T1000 (cell line): ENCODE results near the gene MCF2L2.
"Not testable (repeated sequence)": the region's sequence is repeated elsewhere in the genome, so short reads cannot be mapped to it uniquely, and the experiment has no call there.

Source experiments
- DNase-seq: peaks from one replicate; lab custom pipeline; 2025; ENCODE audit warnings: mixed read lengths; lab: John Stamatoyannopoulos, UW

The MCF2L2 gene

DNA sequence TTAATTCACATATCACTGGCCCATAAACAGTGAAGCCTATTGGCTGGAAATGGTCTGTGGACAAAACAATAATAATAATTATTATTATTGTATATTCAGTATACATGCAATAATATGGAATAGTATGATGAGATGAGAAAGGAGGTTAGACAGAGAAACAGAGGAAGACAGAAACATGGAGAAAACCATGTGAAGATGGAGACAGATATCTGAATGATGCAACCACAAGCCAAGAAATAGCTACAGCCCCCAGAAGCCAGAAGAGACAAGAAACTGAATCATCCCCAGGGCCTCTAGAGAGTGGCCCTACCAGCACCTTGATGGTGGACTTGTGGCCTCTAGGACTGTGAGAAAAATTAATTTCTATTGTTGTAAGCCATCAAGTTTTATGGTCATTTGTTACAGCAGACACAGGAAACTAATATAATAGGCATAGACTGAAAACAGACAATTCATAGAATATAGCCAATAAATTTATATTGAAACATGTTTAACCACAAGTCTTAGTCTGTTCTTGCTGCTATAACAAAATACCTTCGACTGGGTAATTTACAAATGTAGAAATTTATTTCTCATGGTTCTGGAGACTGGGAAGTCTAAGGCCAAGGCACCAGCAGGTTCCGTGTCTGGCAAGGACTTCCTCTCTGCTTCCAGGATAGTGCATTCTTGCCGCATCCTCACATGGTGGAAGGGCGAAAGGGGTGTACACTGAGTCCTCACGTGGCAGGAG is 31.6 kb downstream of the MCF2L2 start:
- DNase-seq, result no peak

GRCh38 chr3:183394150-183394549 is 34.3 kb downstream of the MCF2L2 start:
- no peak for DNase-seq

DNA sequence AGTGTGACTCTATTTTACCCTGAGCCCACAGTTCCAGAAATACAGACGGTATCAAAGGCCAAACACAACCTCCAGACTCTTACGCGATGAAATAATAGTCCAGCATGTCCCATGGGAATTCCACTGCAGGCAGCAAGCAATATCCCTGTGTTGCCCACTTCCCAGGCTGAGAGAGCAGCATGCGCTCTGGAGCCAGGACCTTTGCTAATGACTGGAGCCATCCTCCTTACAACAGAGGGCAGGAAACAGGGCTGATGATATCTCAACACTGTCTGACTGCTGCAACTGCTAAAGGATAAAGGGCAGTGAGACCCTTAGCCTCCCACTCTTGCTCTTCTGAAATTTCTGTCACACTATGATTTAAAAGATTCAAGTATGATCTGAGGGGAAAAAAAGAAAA is 34.8 kb downstream of the MCF2L2 start:
- DNase-seq, result no peak

DNA sequence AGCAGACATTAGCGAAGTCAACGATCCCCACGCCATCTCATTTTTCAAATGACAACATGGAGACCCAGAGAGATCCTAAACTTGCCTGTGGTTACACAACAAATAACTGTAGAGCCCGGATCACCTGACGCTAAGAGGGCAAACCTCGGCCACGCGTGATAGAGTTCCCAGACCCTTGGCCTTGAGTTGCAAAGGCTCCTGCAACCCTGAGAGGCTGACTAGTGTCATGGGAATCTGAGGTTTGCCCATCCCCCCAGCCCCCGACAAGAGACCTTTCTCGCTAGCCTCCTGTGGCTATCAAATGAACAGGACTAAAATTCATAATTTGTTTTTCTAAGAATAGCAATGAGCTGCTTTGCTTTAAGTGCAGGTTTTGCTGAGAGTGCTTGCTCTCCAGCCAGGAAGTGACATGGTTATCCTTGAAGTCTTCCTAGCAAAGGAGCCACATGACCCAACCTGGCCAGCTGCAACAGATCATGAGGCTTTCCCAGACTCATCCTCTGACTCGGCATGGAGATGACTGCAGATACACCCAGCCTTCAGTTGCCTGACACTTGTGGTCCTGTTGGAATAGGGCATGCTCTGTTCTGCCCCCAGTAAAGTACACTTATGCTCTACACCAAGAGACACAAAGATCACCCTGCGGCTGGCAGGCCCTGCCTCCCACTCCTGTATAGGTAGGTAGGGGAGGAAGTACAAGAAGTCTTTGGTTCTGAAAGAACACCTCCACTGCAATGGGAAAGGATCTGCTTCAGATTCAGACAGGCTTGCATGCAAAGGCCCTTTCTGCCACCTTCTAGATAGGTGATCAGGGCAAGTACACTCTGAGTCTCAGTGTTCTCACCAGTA is 36.0 kb downstream of the MCF2L2 start:
- DNase-seq, result no peak

GRCh38 chr3:183391460-183391859 is 37.0 kb downstream of the MCF2L2 start:
- DNase-seq, result no peak

GRCh38 chr3:183390844-183391243 is 37.6 kb downstream of the MCF2L2 start:
- no peak for DNase-seq

- DNase-seq, result no peak
Observed at GRCh38 chr3:183388213-183388895, 40.1 kb downstream of the MCF2L2 start.

DNA sequence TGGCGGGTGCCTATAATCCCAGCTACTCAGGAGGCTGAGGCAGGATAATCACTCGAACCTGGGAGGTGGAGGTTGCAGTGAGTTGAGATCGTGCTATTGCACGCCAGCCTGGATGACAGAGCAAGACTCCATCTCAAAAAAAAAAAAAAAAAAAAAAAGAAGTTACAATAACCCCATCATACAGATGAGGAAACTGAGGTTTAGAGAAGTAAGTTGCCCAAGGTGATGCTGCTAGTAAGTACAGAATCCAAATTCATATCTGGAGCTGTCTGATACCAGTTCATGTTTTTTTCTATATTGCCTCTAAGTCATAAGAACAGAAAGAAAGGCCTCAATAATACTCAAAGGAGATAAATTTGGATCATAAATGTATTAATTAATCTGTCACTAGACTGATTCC is 40.6 kb downstream of the MCF2L2 start:
- no peak for DNase-seq

- no peak for DNase-seq
Observed at GRCh38 chr3:183386651-183387050, 41.8 kb downstream of the MCF2L2 start.

DNA sequence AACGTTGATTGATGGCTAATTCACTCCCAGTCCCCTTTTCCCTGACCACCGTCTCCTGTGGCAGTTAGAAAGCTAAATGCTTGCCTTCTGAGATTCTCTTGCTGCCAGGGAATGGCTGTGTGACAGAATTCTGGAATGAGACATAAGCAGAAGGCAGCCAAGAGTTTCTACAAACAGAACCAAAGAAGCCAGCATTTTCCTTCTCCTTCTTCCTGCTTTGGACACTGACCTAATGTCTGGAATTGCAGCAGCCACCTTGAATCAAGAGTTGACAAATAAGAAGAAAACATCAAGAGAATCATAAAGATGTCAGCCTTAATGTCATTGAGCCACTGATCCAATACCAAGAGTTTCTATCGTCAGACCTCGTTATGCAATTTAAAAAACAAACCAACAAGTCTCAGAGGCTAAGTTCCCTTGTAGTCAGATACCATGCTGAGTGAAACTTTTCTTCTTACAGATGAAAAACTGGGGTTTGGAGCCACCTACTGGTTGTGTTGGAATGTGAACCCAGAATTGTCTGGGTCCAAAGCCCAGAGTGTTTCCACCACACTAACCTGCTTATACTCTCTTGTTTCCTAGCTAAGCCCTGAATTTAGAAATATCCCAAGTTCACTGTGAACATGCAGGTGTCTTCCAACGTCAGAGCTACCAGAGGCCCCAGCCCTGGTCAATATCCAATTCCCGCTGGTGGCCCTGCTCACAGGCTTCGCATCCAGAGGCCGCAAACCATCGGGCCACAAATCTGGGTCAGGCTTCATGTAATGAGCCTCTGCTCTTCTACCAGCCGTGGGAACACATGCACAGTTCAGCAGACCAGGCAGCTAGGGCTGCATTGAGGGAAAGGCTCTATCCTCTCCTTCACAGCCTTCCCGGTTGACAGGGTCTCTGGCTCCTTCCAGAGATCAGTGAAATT is 42.5 kb downstream of the MCF2L2 start:
- no peak for DNase-seq

DNA sequence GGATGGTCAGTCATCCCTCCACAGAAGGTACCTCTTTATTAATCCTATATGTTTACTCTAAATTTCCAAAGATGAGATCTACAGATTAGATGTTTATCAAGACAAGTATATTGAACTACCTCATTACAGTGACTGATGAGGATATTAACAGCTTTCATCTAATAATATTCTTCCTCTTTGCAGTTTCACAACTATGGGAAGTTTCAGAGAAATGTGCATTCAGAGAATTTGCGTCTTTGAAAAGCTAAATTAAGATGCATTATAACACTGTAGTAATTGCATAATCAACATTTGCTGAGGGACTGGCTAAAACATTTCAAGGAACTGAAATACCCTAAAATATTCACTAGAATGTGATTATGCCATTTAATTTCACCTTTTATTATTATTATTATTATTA is 46.7 kb downstream of the MCF2L2 start:
- no peak for DNase-seq

DNA sequence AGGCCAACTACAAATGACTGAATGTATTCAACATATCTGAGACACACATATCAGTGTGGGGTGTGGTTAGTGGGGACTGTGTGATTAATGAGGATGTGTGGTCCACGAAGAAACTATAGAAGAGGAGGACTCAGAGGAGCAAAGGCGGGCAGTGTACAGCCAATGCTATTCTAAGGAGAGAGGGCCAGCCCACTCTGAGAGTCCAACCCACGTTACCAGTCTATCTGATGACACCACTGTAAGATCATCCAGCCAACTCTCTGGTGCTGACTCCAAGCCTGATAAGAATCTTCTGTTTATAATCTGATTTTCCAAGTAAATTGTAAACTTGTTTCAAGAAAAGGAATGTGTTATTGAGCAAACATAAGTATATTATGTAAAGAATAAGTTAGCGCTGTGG is 47.2 kb downstream of the MCF2L2 start:
- DNase-seq, result no peak

GRCh38 chr3:183378951-183379350 is 49.5 kb downstream of the MCF2L2 start:
- no peak for DNase-seq

GRCh38 chr3:183378545-183378944 is 49.9 kb downstream of the MCF2L2 start:
- no peak for DNase-seq

DNA sequence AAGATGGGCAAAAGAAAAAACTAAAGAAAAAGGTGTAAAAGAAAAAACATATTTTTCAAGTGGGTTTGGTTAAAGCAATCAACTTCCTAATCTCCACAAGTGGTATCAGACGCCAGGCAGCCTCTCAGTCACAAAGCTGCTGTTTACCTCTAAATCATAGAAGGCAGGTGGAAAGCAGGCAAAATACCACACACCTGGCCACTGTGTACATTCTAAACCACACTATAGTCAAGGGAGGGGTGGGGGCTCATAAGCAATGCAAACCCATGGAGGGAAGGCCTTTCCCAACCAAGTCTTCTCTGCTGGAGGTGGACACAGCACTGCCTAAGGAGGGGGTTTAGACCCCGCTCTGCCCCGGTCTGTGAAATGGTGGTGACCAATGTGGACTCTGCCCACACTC is 50.4 kb downstream of the MCF2L2 start:
- no peak for DNase-seq

- DNase-seq, result no peak
Observed at GRCh38 chr3:183377307-183377959, 51.0 kb downstream of the MCF2L2 start.

GRCh38 chr3:183375787-183376186 is 52.6 kb downstream of the MCF2L2 start:
- DNase-seq, result no peak

DNA sequence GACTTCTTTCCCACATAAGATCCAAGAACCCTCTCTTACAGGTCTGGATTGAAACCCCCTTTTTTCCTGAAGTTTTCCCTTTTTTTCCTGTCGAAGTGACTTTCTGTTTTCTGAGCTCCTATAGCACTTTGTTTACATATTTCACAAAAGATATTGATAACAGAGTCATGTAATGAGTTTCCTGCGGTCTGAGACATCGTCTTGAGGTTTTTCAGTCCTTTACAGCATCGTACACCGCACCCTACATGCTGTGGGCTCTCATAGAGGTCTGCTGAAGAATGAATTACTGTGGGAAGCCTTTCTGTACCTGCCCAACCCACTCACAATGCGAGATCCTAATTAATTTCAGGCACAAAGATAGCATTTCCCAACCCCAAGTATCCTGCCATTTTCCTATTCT is 53.1 kb downstream of the MCF2L2 start:
- DNase-seq, result no peak

DNA sequence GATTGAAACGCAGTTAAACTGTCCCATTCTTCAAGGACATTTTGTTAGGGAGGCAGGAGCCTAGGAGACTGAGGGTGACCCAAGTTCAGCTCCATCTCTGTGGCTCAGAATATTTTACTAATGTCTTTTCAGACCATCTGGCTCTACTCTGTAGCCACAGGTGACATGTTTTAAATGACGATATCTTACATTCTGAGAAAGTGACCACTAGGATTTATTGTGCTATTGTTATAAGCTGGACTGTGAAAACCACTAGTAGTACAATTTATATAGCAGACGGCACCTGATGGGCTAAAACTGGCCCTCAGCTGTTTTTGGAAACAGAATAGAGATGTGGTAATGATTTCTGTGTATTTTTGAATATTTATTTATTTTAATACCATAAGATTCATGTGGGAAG is 55.5 kb downstream of the MCF2L2 start:
- no peak for DNase-seq

GRCh38 chr3:183371600-183371968 is 56.8 kb downstream of the MCF2L2 start:
- not testable (repeated sequence) for DNase-seq

GRCh38 chr3:183370391-183370790 is 58.0 kb downstream of the MCF2L2 start:
- DNase-seq, result no peak
